ENCODE measurements around the gene OR1F1.
"Not testable (repeated sequence)": the region's sequence is repeated elsewhere in the genome, so short reads cannot be mapped to it uniquely, and the experiment has no call there.

OR1F1 gene

DNA sequence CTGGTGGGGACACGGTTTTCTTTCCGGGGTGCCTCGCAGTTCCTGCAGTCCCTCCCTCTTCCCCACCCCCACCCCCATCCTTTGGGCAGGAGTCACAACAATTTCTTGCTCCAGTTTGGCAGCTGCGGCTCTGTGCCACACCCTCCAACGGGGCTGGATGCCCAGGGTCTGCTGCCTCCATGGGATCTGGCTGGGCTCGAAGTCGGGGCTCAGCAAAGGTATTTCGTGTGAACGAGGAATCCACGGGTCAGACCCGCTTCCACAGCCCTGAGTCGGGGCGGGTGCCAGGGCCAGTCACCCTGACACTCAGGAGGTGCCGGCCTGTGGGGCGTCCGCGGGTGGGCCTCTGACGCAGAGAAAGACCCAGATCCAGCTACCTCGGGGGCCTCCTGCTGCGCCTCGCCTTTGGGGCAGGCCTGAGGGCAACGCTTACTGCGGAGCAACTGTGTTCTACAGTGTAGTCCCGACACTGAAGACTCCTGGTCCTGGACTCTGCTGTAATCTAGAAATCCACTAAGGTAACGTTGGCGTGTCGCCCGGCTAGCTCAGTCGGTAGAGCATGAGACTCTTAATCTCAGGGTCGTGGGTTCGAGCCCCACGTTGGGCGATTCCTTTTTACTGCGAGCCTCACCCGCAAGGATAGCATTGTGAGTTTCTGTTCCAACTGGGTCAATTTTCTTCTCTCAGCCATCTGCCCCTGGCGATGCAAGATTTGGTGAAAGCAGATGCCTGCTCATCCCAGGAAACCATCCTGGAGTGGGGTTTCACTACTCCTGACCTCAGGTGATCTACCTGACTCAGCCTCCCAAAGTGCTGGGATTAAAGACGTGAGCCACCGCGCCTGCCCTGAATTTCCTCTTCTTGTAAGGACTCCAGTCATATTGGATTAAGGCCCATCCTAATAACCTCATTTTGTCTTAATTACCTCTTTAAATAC lies 12.6 kb upstream of the OR1F1 start:
- no peak for DNase-seq

- DNase-seq, result no peak
Observed at GRCh38 chr16:3179651-3180050, 8.4 kb upstream of the OR1F1 start.

- no peak for DNase-seq
Observed at GRCh38 chr16:3180445-3180878, 7.5 kb upstream of the OR1F1 start.

DNA sequence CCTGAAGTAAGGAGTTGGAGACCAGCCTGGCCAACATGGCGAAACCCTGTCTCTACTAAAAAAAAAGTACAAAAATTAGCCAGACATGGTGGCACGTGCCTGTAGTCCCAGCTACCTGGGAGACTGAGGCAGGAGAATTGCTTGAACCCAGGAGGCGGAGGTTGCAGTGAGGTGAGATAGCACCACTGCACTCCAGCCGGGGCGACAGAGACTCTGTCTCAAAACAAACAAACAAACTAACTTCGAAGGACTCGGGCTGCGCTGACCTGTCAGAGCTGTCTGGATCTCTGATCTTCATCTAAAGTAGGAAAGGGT lies 5.8 kb upstream of the OR1F1 start:
- not testable (repeated sequence) for DNase-seq

DNA sequence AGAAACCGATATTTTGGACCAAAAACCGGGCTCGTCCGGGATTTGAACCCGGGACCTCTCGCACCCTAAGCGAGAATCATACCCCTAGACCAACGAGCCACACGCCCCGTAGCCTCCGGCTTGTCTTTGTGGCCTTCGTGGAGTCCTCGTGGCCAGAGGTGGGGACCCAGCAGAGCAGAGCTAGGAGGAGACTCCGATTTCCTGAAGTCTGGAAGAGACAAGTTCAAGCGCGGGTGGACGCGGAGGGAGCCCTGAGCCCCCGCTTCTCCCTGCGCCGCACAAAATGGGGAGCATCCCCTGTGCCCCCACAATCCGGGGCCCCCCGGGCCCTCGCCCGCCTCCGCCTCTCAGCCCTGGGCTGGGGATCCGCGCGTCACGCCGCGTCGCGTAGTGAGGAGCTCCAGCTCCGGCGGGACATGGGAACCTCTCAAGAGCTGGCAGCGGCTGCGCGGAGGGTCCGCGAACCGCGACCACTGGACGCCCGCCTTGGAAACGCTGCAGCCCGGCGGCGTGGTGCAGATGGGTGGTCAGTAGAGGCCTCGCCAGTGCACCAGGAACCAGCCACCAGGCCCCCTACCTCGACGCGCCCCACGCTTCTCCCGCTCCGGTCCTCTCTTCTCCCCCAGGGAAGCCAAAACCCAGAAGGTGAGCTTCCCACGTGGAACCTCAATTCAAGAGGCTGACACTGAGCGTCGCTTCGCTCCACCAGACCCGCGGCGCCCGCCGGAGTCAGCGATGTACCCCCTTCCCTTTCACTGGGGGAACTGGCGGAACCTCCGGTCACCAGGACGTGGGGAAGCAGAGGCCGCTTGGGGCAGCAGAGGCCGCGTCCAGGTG lies 5.2 kb upstream of the OR1F1 start:
- DNase-seq, result peak; percentile 44

GRCh38 chr16:3183445-3184139 lies 4.4 kb upstream of the OR1F1 start:
- DNase-seq, result no peak

DNA sequence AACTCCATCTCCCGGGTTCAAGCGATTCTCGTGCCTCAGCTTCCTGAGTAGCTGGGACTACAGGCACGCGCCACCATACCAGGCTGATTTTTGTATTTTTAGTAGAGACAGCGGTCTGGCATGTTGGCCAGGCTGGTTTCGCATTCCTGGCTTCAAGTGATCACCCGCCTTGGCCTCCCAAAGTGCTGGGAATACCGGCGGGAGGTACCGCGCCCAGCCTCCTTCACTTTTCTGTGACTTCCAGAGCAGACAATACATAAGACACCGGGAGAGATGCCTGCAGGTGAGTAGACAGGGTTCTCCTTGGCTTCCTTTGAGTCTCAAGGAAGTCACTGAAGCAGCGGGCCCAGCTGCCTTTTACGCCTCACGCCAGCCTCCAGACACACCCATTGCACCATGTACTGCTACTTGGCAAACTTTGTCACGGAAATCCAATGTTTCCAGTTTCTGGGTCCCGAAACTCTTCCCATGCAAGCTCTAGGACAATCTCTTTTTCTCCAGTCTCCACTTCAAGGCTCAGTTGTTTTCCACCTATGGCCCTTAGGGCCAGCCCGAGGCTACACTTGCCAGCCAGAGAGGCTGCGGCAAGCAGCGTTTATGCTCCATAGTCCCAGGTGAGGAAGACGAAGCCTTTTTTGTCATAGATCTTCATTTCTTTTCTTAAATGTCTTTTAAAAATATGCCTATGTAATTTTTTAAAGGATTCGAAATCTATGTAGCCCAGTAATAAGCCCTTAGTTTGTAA lies 886 bp upstream of the OR1F1 start:
- no peak for DNase-seq

GRCh38 chr16:3188675-3188924 lies 596 bp downstream of the OR1F1 start:
- no peak for DNase-seq

DNA sequence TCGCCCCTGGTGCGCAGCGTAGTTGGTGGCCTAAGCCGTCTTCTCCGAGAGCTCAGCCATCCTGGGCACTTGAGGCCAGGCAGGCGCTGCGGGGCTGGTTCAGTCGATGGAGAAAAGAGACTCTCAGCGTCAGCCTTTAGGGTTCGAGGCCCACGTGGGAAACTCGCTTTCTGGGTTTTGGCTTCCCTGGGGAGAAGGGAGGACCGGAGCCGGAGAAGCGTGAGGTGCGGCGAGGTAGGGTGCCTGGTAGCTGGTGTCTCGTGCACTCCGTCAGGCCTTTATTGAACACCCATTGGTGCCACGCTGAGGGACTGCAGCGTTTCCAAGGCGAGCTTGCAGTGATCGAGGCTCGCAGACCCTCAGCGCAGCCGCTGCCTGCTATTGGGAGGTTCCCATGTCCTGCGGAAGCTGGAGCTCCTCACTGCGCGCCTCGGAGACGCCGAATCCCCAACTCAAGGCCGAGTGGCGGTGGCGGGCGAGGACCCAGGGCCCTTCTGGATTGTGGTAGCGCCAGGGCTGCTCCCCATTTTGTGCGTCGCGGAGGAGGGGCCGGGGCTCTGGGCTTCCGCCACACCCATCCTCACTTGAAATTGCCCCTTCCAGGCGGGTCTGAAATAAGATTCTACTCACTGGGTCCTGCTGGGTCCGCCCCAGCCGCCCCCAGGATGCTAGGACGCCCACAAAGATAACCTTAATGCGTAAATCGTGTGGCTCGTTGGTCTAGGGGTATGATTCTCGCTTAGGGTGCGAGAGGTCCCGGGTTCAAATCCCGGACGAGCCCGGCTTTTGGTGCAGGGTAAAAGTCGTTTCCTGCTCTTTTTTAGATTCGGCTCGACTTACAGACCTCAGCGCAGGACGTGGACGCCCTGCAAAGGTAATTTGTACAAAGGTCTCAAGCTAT lies 1.2 kb downstream of the OR1F1 start:
- peak; percentile 42 for DNase-seq

DNA sequence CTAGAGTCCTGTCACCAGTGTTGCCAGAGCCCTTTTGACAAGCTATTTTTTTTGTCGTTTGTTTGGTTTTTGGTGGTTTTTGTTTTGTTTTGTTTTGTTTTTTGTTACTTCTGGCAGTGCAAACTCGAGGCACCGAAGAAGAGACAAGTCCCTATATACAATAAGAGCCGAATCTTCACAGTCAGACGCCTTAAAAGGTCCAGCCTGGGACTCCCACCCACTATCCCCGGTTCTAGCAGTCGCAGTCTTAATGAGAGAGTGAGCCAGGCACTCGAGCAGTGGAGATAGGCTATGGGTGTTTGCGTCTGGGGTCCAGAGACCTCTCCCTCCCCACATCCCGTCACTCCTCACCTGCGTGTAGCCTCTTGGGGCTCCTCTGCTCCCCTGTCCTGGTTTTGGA lies 1.9 kb downstream of the OR1F1 start:
- DNase-seq, result no peak

DNA sequence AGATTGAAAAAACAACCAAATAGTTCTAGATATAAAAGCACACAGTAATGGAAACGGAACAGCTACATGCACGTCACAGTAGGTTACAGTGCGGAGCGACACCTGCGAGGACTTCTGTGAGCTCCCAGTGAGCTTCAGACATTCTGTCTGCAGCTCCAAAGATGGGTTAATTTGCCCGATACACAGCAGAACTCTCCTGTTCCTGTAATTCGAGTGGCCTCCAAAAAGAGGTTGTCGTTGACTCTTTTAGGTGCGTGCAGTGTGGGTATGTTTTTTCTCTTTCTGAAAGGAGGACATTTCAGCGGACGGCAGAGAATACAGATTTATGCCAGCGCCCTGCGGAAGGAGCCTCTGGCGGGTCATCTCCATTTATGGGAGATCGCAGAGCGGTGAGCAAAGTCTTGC lies 2.9 kb downstream of the OR1F1 start:
- no peak for DNase-seq

- DNase-seq, result no peak
Observed at GRCh38 chr16:3192476-3193019, 4.5 kb downstream of the OR1F1 start.

DNA sequence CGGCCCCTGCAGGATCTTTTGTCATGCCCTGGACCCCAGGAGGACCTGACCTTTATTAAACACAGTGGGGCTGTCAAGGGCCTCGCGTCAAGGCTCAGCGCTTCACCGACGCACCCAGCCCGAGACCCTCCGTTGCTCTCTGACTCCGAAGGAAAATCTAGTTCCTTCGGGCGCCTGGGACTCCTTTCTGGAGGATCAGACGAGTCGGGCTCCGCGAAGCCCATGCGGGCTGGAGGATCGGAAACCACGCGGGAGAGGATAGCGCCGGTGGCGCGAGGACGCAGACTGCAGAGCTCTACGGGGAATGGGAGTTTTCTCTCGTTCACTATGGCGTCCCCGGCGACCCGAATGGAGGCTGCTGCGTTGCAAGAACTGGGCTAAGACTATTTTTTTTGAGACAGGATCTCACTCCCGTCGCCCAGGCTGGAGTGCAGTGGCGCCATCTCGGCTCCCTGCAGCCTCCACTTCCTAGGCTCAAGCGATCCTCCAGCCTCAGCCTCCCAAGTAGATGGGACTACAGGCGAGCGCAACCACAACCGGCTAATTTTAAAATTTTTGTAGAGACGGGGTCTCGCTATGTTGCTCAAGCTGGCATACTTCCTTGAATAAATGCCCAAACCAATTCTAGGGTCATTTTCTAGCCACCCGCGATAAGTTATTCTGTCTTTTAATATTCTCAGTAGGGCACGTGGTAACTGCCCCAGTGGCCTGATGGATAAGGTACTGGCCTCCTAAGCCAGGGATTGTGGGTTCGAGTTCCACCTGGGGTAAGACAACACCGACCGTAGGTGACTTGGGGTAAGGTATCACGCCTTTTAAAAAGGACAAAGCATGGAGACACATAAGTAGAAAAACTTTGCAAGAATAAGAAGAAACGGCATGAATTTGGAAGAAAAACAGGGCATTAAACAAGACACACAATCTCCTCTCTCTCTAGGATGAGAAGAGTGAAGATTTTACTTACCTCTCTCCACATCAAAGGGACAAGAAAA lies 5.5 kb downstream of the OR1F1 start:
- DNase-seq, result no peak

GRCh38 chr16:3194792-3195191 lies 6.8 kb downstream of the OR1F1 start:
- no peak for DNase-seq

GRCh38 chr16:3195975-3196374 lies 8.0 kb downstream of the OR1F1 start:
- DNase-seq, result no peak

- not testable (repeated sequence) for DNase-seq
Observed at GRCh38 chr16:3197694-3198333, 9.8 kb downstream of the OR1F1 start.

- DNase-seq, result no peak
Observed at GRCh38 chr16:3198334-3199072, 10.5 kb downstream of the OR1F1 start.

DNA sequence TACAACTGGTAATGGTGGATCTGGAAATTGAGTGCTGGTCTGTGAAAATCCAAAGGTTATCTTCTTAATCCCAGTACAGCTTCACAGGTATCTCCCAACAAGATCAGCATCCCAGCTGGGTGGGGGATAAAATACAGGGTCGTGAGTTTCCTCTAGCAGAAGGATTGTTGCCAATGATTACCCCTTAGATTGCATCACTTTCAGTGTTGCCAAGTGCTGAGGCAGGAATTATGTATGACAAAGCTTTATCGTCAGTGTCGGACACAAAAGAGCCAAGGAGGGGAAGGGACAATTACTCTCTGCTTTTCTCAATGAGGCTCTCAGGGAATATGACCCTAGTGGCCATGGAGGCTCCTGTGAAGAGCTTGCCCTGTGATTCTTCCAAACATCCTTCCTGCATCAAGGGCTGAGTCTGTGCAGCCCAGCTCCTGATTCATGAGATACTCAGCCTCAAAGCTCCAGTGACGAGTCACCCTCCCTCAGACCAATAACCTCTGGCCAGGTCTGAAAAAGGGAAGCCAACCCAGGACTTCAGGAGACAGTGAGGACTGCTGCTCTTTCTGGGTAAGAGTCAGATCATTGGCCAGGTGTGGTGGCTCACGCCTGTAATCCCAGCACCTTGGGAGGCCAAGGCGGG lies 15.0 kb downstream of the OR1F1 start:
- DNase-seq, result no peak

All from CD4-positive, alpha-beta T cell treated with Interleukin-6 for 4 hours (primary cell).